Adrenal gland (tissue), 5 donors: Measurements from ENCODE around the gene DGLUCY.

ENCODE experiments used
- POLR2A ChIP-seq, 2 donors: fragments of 450-650 bp; IDR thresholded peaks; one replicate each; pipeline ENCODE4 v1.6.1; 2017; ENCODE audit warnings: antibody characterized with exemption in 2 of 2, mild to moderate bottlenecking in 2 of 2, moderate library complexity in 1 of 2
- TF ChIP-seq, protein P1 (sequence below), 6 experiments: fragments of 450-650 bp in 4 of 6; fragments of 200-600 bp in 2 of 6; sonication (generic) in 1 of 6; IDR thresholded peaks; 1 replicate in 5 of 6; 2 replicates in 1 of 6; pipeline versions ENCODE4 v1.5.1 to v1.8.0; 2016 to 2021; ENCODE audit warnings: antibody characterized with exemption in 6 of 6, mild to moderate bottlenecking in 2 of 6, moderate library complexity in 1 of 6
- donor health status: DM: no; HTN: no; CAD: no.

DNA sequence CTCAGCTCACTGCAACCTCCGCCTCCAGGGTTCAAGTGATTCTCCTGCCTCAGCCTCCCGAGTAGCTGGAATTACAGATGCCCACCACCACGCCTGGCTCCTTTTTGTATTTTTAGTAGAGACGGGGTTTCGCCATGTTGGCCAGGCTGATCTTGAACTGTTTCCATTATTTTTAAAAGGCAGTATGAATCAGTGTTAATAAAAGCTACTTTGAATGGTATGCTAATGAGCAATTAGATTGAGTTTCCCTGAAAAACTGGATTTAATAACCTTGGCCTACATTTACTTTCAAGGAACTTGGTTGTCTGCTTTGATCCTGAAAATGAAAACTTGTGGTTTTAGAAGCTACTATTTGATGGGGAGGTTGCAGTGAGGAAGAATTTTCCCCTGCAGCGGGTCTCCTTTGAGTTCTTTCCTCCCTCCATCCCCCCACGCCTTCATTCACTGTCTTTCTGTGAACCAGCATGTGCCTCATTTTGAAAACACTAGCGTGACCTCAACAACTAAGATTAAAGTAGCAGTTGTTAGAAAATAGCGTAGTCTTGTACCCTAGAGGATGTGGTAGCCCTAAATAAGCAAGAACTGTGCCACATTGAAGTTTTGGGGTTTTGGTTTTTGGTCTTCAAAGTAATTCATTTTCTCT lies 35.7 kb upstream of the DGLUCY start:
- TF ChIP-seq POLR2A (IDR thresholded peaks at IDR 0.05) = no peak
- TF ChIP-seq, protein P1, sequence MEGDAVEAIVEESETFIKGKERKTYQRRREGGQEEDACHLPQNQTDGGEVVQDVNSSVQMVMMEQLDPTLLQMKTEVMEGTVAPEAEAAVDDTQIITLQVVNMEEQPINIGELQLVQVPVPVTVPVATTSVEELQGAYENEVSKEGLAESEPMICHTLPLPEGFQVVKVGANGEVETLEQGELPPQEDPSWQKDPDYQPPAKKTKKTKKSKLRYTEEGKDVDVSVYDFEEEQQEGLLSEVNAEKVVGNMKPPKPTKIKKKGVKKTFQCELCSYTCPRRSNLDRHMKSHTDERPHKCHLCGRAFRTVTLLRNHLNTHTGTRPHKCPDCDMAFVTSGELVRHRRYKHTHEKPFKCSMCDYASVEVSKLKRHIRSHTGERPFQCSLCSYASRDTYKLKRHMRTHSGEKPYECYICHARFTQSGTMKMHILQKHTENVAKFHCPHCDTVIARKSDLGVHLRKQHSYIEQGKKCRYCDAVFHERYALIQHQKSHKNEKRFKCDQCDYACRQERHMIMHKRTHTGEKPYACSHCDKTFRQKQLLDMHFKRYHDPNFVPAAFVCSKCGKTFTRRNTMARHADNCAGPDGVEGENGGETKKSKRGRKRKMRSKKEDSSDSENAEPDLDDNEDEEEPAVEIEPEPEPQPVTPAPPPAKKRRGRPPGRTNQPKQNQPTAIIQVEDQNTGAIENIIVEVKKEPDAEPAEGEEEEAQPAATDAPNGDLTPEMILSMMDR (IDR thresholded peaks at IDR 0.05) = no peak
